Adrenal gland (tissue), 12 donors: ENCODE data around the gene USP50. TPM values are rescaled to one million over a fixed set of nuclear protein-coding genes. Genes with fewer than 3 reads are reported as not detected.
"Not testable (repeated sequence)": the region's sequence is repeated elsewhere in the genome, so short reads cannot be mapped to it uniquely, and the experiment has no call there.

Source experiments
- DNase-seq, 7 donors: peaks; one replicate each; pipeline ENCODE4 v3.0.0-alpha.2; 2019 to 2020
- H3K27ac ChIP-seq, 5 donors: fragments of 200-600 bp; sonication (generic) in 4 of 5; 1 replicate in 3 of 5; 2 replicates in 2 of 5; pipeline versions ENCODE4 v1.5.1 to v1.8.0; 2016 to 2020; ENCODE audit warnings: mild to moderate bottlenecking in 1 of 5
- H3K27me3 ChIP-seq: fragments of 200-600 bp; 2 replicates; pipeline ENCODE4 v1.8.0; 2021
- H3K36me3 ChIP-seq, 2 donors: fragments of 200-600 bp; replicated peaks in 1 of 2; 1 replicate in 1 of 2; 2 replicates in 1 of 2; pipeline versions ENCODE4 v1.5.1 to v1.8.0; 2018 to 2022
- H3K4me1 ChIP-seq, 2 donors: fragments of 200-600 bp; replicated peaks in 1 of 2; 1 replicate in 1 of 2; 2 replicates in 1 of 2; pipeline versions ENCODE4 v1.5.1 to v1.8.0; 2018 to 2021
- H3K4me3 ChIP-seq, 4 donors: fragments of 200-600 bp; sonication (generic) in 3 of 4; one replicate each; pipeline ENCODE4 v1.5.1; 2016 to 2018
- H3K9me3 ChIP-seq, 3 donors: fragments of 200-600 bp; sonication (generic) in 1 of 3; replicated peaks in 1 of 3; 1 replicate in 2 of 3; 2 replicates in 1 of 3; pipeline versions ENCODE4 v1.5.1 to v1.8.0; 2016 to 2021
- CTCF ChIP-seq, 6 experiments: fragments of 450-650 bp in 4 of 6; fragments of 200-600 bp in 2 of 6; sonication (generic) in 1 of 6; IDR thresholded peaks; 1 replicate in 5 of 6; 2 replicates in 1 of 6; pipeline versions ENCODE4 v1.5.1 to v1.8.0; 2016 to 2021; ENCODE audit warnings: antibody characterized with exemption in 6 of 6, mild to moderate bottlenecking in 2 of 6, moderate library complexity in 1 of 6
- POLR2A ChIP-seq, 2 donors: fragments of 450-650 bp; IDR thresholded peaks; one replicate each; pipeline ENCODE4 v1.6.1; 2017; ENCODE audit warnings: antibody characterized with exemption in 2 of 2, mild to moderate bottlenecking in 2 of 2, moderate library complexity in 1 of 2
- WGBS, 4 donors: extraction: QIAGEN DNeasy Blood & Tissue Kit in 2 of 4; methylation state at CpG; one replicate each; pipeline versions ENCODE4 v1.1.5 to v1.1.7; 2013 to 2017; 5-methylcytosine and 5-hydroxymethylcytosine counted together
- intact Hi-C, 2 donors: fragments of 100-400 bp; cut with DNase I; formaldehyde crosslinking; loops; one replicate each; pipeline versions ENCODE4 v1.14.1 to v1.15.0; 2022 to 2023
- polyA plus RNA-seq, 3 donors: library from polyadenylated mRNA; stranded (reverse); fragments of 200-250 nt in 2 of 3; fragments of 350-450 nt in 1 of 3; fragmentation: Illumina TruSeq in 1 of 3; extraction: RNeasy Lipid Tissue Mini Kit (QIAGEN cat#74804) in 1 of 3; gene quantifications; one replicate each; pipeline ENCODE4 v1.2.3, GENCODE V29; 2013 to 2014
- total RNA-seq, 9 donors: library from RNA; depleted of rRNA in 4 of 9; stranded (reverse); fragments of >200 nt in 4 of 9; fragments of 120-200 nt in 1 of 9; fragmentation: NEBNext Ultra II Directional in 1 of 9; extraction: Animal tissue kit (Norgen Biotek cat#: 25700) in 1 of 9; gene quantifications; one replicate each; pipeline versions ENCODE4 v1.1.0 to v1.2.4, GENCODE V29; 2013 to 2023
- donor health status: healthy with polysubstance abuse.
- donor health status: Bipolar disorder and iron deficiency.
- donor health status: DM: yes; HTN: yes; CAD: no.
- donor health status: DM: no; HTN: no; CAD: no.
- donor health status: DM: no; HTN: no; CAD: no.
- donor health status: DM: yes; HTN: yes; CAD: no.

The USP50 gene
- total and polyA plus RNA-seq, 12 donors, result 0.49 to 0.55 TPM; not detected in 10

- intact Hi-C loops, result no loop called here
- peaks cover 0 to 49% of the 10 kb centered on the region in 2 donors for H3K36me3 ChIP-seq
Measured at GRCh38 chr15:50577492-50577891, 31.0 kb upstream of the USP50 start.

GRCh38 chr15:50576166-50576565 is 29.7 kb upstream of the USP50 start:
- WGBS, 4 donors, result 74 to 95% (median 86%) methylated on average over 1 of the region's 1 CpG
- Histone ChIP-seq H3K36me3 (peaks cover 0 to 51% of the 10 kb centered on the region in 2 donors), H3K4me1 (no peaks in the 10 kb centered on the region), H3K4me3 (no peak overlapping the region), H3K27ac (no peak overlapping the region), H3K9me3 (no peaks in the 10 kb centered on the region), H3K27me3 (no peaks in the 10 kb centered on the region)
- intact Hi-C loops, result no loop called here
- no peak for TF ChIP-seq CTCF (IDR thresholded peaks at IDR 0.05)
- TF ChIP-seq POLR2A (IDR thresholded peaks at IDR 0.05), result no peak
- no peak for DNase-seq

More at GRCh38 chr15:50577492-50577891, 31.0 kb upstream of the USP50 start:
- Histone ChIP-seq H3K4me3 (no peak overlapping the region), H3K27ac (no peak overlapping the region), H3K4me1 (no peaks in the 10 kb centered on the region), H3K27me3 (no peaks in the 10 kb centered on the region), H3K9me3 (no peaks in the 10 kb centered on the region)
- 88 to 96% (median 91%) methylated on average over 2 of the region's 2 CpGs for WGBS, 4 donors
- no peak for DNase-seq
- no peak for TF ChIP-seq CTCF (IDR thresholded peaks at IDR 0.05)
- TF ChIP-seq POLR2A (IDR thresholded peaks at IDR 0.05), result no peak

- H3K36me3 ChIP-seq, result peaks cover 0 to 51% of the 10 kb centered on the region in 2 donors
- WGBS, 4 donors, result 91 to 96% (median 94%) methylated on average over 5 of the region's 5 CpGs
- H3K4me3 ChIP-seq, H3K27ac ChIP-seq, H3K9me3 ChIP-seq, intact Hi-C loops, H3K27me3 ChIP-seq, H3K4me1 ChIP-seq, DNase-seq: not testable (repeated sequence)
Measured at GRCh38 chr15:50573842-50574241, 27.4 kb upstream of the USP50 start.

- no peaks in the 10 kb centered on the region for H3K27me3 ChIP-seq
- intact Hi-C loops, result no loop called here
- H3K27ac ChIP-seq, result no peak overlapping the region
- no peak for DNase-seq
- H3K9me3 ChIP-seq, result no peaks in the 10 kb centered on the region
- 95 to 99% (median 98%) methylated on average over 4 of the region's 4 CpGs for WGBS, 4 donors
- no peaks in the 10 kb centered on the region for H3K4me1 ChIP-seq
- H3K4me3 ChIP-seq, result no peak overlapping the region
- H3K36me3 ChIP-seq, result peaks cover 0 to 6% of the 10 kb centered on the region in 2 donors
- TF ChIP-seq POLR2A (IDR thresholded peaks at IDR 0.05), result no peak
- TF ChIP-seq CTCF (IDR thresholded peaks at IDR 0.05), result no peak
Measured at GRCh38 chr15:50563756-50564155, 17.3 kb upstream of the USP50 start.
